ENCODE results near the gene CLEC4M.

CLEC4M gene

DNA sequence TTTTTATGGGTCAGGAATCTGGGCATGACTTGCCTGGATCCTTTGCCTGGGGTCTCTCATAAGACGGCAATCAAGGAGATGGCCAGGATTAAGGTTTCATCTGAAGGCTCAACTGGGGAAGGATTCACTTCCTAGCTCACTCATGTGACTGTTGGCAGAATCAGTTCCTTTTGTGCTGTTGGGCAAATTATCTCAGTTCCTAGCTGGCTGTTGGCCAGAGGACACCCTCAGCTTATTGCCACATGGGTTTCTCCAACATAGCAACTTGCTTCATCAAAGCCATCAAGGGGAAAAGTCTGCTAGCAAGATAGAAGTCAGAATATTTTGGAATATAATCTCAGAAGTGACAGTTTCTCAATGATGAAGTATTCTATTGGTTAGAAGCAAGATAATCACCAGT is 54.8 kb downstream of the CLEC4M start:
- H3K9me3 ChIP-seq (ENCODE audit: control insufficient read depth, low read length) = no peaks in the 10 kb centered on the region
- H3K4me1 ChIP-seq (ENCODE audit: control insufficient read depth, insufficient read depth, low read length) = no peaks in the 10 kb centered on the region
- H3K27me3 ChIP-seq (ENCODE audit: control insufficient read depth, insufficient read depth, low read length, poor library complexity, severe bottlenecking) = no peaks in the 10 kb centered on the region
- no peak overlapping the region for H3K27ac ChIP-seq (ENCODE audit: insufficient read depth, low read depth, low read length, poor library complexity, severe bottlenecking)
- H3K36me3 ChIP-seq (ENCODE audit: control insufficient read depth, insufficient read depth, low read length) = no peaks in the 10 kb centered on the region
- no peak overlapping the region for H3K4me3 ChIP-seq (ENCODE audit: insufficient read depth, low read depth, low read length)
- 93 to 97% methylated on average over 1 of the region's 1 CpG for WGBS, 2 experiments

DNA sequence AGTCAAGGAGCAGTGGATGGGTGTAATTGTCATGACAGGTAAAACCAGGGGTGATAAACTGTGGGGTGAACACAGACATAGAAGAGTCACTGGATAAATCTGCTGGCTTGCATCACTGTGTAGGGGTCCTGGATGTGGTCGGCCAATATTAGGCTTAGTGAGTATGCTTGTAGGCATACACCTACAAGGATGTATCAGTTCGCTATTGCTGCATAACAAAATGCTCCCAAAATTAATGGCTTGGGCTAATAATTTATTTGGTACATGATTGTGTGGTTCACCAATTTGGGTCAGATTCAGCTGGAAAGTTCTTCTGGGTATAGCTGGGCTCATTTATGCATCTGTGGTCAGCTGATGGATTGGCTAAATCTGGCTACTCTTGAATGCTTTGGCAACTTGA is 55.8 kb downstream of the CLEC4M start:
- no peaks in the 10 kb centered on the region for H3K4me1 ChIP-seq (ENCODE audit: control insufficient read depth, insufficient read depth, low read length)
- no peaks in the 10 kb centered on the region for H3K9me3 ChIP-seq (ENCODE audit: control insufficient read depth, low read length)
- H3K36me3 ChIP-seq (ENCODE audit: control insufficient read depth, insufficient read depth, low read length) = no peaks in the 10 kb centered on the region
- H3K4me3 ChIP-seq (ENCODE audit: insufficient read depth, low read depth, low read length) = no peak overlapping the region
- no peak overlapping the region for H3K27ac ChIP-seq (ENCODE audit: insufficient read depth, low read depth, low read length, poor library complexity, severe bottlenecking)
- H3K27me3 ChIP-seq (ENCODE audit: control insufficient read depth, insufficient read depth, low read length, poor library complexity, severe bottlenecking) = no peaks in the 10 kb centered on the region
- 84 to 87% methylated on average over 2 of the region's 2 CpGs for WGBS, 2 experiments
